Vagina (tissue), 2 donors: ENCODE results near the gene ANGEL1.

ENCODE experiments used
- CTCF ChIP-seq, 3 experiments: fragments of 450-650 bp in 2 of 3; fragments of 200-600 bp in 1 of 3; sonication (generic) in 1 of 3; IDR thresholded peaks; one replicate each; pipeline ENCODE4 v1.5.1; 2017 to 2019; ENCODE audit warnings: antibody characterized with exemption in 3 of 3, mild to moderate bottlenecking in 2 of 3, moderate library complexity in 2 of 3
- POLR2AphosphoS5 ChIP-seq, 2 donors: sonication (generic); formaldehyde crosslinking; IDR thresholded peaks; one replicate each; pipeline ENCODE4 v1.9.0; 2017; ENCODE audit warnings: antibody characterized with exemption in 2 of 2, mild to moderate bottlenecking in 2 of 2, low read depth in 1 of 2; ENCODE audit not compliant: insufficient read depth in 1 of 2

GRCh38 chr14:76814726-76815645, 2.3 kb upstream of the ANGEL1 start:
- TF ChIP-seq CTCF (IDR thresholded peaks at IDR 0.05) = no peak
- TF ChIP-seq POLR2AphosphoS5 (IDR thresholded peaks at IDR 0.05; ENCODE audit: insufficient read depth in 1 of 2, low read depth in 1 of 2) = no peak
